ENCODE data around the gene ZFTA.

Gene ZFTA

DNA sequence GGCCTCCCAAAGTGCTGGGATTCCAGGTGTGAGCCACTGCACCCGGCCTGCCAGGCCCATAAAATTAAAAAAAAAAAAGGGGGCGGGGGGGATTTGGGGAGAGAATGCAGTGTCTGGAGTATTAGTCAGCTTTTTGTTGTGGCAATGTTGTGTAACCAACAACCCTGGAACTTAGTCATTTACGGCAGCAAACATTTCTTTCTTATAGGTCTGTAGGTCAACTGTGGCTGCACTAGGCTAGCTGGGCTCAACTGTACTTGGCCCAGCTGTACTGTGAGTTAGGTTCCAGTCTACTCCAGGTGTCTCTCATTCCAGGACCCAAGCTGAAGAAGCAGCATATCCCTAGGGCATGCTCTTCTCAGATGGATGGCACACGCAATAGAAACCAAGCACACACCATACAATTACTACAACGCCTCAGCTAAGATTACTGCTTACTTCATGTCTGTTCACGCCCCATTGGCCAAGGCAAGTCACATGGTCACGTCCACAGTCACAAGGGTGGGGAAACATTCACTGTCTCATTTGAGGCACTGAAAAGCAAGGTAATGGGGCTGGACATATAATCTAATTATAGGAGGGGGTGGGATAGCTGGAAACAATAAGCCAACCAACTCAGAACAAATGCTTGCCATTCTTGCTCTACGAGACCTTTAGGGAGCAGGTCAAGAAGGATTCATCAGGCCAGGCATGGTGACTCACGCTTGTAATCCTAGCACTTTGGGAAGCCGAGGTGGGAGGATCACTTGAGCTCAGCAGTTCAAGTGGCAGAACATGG lies 34.3 kb upstream of the ZFTA start:
- peak; percentile 79 for DNase-seq (ENCODE audit: low read depth)
- no peak overlapping the region for H3K4me3 ChIP-seq (ENCODE audit: low read depth, low read length)
- TF ChIP-seq, protein P1, sequence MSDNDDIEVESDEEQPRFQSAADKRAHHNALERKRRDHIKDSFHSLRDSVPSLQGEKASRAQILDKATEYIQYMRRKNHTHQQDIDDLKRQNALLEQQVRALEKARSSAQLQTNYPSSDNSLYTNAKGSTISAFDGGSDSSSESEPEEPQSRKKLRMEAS (IDR thresholded peaks at IDR 0.05; ENCODE audit: low read depth, low read length) = peak; percentile 87
- no peak for TF ChIP-seq MYC (IDR thresholded peaks at IDR 0.05; ENCODE audit: low read depth, low read length)

DNA sequence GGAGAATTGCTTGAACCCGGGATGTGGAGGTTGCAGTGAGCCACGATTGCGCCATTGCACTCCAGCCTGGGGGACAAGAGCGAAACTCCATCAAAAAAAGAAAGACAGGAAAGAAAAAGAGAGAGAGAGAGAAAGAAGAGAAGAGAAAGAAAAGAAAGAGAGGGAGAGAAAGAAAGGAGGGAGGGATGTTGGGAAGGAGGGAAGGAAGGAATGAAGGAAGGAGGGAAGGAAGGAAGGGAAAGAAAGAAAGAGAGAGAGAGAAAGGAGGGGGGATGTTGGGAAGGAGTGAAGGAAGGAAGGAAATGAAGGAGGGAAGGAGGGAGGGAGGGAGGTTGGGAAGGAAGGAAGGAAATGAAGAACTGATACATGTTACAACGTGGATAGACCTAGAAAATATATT lies 32.3 kb upstream of the ZFTA start:
- no peak overlapping the region for H3K4me3 ChIP-seq (ENCODE audit: low read depth, low read length)
- TF ChIP-seq POLR2A (IDR thresholded peaks at IDR 0.05; ENCODE audit: extremely low read depth, insufficient read length) (no peak), MYC (IDR thresholded peaks at IDR 0.05; ENCODE audit: low read depth, low read length) (no peak)
- TF ChIP-seq, protein P2, sequence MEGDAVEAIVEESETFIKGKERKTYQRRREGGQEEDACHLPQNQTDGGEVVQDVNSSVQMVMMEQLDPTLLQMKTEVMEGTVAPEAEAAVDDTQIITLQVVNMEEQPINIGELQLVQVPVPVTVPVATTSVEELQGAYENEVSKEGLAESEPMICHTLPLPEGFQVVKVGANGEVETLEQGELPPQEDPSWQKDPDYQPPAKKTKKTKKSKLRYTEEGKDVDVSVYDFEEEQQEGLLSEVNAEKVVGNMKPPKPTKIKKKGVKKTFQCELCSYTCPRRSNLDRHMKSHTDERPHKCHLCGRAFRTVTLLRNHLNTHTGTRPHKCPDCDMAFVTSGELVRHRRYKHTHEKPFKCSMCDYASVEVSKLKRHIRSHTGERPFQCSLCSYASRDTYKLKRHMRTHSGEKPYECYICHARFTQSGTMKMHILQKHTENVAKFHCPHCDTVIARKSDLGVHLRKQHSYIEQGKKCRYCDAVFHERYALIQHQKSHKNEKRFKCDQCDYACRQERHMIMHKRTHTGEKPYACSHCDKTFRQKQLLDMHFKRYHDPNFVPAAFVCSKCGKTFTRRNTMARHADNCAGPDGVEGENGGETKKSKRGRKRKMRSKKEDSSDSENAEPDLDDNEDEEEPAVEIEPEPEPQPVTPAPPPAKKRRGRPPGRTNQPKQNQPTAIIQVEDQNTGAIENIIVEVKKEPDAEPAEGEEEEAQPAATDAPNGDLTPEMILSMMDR (IDR thresholded peaks at IDR 0.05; ENCODE audit: low read depth, low read length) = no peak
- TF ChIP-seq, protein P1 (IDR thresholded peaks at IDR 0.05; ENCODE audit: low read depth, low read length) = no peak
- no peak for DNase-seq (ENCODE audit: low read depth)

DNA sequence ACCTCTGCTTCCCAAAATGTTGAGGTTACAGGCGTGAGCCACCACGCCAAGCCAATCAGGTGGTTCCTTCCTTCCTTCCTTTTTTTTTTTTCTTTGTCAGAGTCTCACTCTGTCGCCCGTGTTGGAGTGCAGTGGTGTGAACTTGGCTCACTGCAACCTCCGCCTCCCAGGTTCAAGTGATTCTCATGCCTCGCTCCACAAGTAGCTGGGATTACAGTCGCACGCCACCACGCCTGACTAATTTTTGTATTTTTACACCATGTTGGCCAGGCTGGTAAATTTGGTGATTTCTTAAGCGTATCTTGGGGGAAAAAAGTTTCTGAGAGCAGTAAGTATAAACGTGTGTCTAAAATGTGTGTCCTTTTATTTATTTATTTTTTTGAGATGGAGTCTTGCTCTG lies 26.5 kb upstream of the ZFTA start:
- H3K4me3 ChIP-seq (ENCODE audit: low read depth, low read length) = no peak overlapping the region
- TF ChIP-seq, protein P2 (IDR thresholded peaks at IDR 0.05; ENCODE audit: low read depth, low read length) = no peak
- TF ChIP-seq, protein P1 (IDR thresholded peaks at IDR 0.05; ENCODE audit: low read depth, low read length) = no peak
- TF ChIP-seq MYC (IDR thresholded peaks at IDR 0.05; ENCODE audit: low read depth, low read length) (no peak), POLR2A (IDR thresholded peaks at IDR 0.05; ENCODE audit: extremely low read depth, insufficient read length) (no peak)
- no peak for DNase-seq (ENCODE audit: low read depth)

DNA sequence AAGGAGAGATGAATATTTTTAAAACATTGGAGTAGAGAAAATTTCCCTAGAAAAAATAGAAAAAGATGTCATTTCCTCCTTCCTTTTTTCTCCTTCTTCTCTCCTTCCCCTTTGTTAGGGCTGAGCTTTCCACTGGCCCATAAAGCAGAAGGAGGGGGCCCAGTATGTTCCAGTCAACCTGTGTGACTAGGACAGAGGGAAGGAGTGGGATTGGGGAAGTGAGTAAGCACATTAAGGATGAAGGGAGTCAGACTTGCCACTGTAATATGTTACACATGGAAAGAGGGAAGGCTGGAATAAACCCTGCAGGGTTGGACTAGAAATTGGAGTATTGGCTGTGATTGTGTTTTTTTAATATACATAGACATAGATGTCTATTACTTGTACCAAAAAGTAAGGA lies 24.6 kb upstream of the ZFTA start:
- TF ChIP-seq, protein P2 (IDR thresholded peaks at IDR 0.05; ENCODE audit: low read depth, low read length) = no peak
- TF ChIP-seq, protein P1 (IDR thresholded peaks at IDR 0.05; ENCODE audit: low read depth, low read length) = no peak
- TF ChIP-seq MYC (IDR thresholded peaks at IDR 0.05; ENCODE audit: low read depth, low read length) (no peak), POLR2A (IDR thresholded peaks at IDR 0.05; ENCODE audit: extremely low read depth, insufficient read length) (no peak)
- no peak for DNase-seq (ENCODE audit: low read depth)
- H3K4me3 ChIP-seq (ENCODE audit: low read depth, low read length) = no peak overlapping the region

DNA sequence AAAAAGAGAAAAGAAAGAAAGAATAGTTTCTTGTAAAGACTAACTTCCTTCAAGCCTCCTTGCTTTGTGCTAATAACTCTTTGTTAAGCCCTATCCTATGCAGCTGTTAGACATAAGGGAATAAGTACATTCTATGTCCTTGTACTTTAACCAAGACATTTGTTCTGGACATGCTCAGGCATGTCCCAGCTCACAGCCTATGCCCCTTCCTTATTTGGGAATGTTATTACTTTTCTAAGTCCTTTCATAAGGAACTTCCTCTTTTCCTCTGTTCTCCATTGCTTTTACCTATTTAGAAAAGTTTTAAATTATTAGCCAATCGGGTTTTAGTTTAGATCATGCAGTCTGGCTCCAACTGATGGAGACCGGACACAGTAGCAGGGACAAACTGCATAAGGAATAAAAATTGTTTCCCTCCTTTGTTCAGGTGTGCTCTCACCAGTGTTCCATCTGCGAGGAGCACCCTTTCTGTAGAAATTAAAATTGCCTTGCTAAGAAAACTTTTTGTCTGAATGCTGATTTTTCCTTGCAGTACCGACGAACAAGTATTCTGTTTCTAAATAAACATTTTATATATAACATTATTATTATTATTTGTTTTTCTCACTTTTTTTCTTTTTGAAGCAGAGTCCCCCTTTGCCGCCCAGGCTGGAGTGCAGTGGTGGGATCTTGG lies 23.1 kb upstream of the ZFTA start:
- H3K4me3 ChIP-seq (ENCODE audit: low read depth, low read length) = no peak overlapping the region
- no peak for DNase-seq (ENCODE audit: low read depth)
- TF ChIP-seq, protein P1 (IDR thresholded peaks at IDR 0.05; ENCODE audit: low read depth, low read length) = no peak
- TF ChIP-seq, protein P2 (IDR thresholded peaks at IDR 0.05; ENCODE audit: low read depth, low read length) = no peak
- TF ChIP-seq MYC (IDR thresholded peaks at IDR 0.05; ENCODE audit: low read depth, low read length) (no peak), POLR2A (IDR thresholded peaks at IDR 0.05; ENCODE audit: extremely low read depth, insufficient read length) (no peak)

DNA sequence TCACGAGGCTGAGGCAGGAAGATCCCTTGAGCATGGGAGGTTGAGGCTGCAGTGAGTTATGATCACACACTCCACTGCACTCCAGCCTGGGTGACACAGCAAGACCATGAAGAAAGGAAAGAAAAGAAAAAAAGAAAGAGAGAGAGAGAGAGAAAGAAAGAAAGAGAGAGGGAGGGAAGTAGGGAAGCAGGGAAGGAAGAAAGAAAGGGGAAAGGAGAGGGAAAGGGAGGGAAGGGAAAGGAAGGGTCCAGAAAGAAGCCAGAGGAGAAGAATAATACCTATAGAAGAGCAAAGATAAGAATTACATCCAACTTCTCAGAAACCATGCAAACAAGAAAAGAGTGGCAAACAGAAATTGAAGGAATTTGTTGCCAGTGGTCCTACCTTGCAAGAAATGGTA lies 17.2 kb upstream of the ZFTA start:
- TF ChIP-seq, protein P1 (IDR thresholded peaks at IDR 0.05; ENCODE audit: low read depth, low read length) = no peak
- no peak for TF ChIP-seq POLR2A (IDR thresholded peaks at IDR 0.05; ENCODE audit: extremely low read depth, insufficient read length)
- TF ChIP-seq, protein P2 (IDR thresholded peaks at IDR 0.05; ENCODE audit: low read depth, low read length) = no peak
- no peak for TF ChIP-seq MYC (IDR thresholded peaks at IDR 0.05; ENCODE audit: low read depth, low read length)
- DNase-seq (ENCODE audit: low read depth) = no peak
- H3K4me3 ChIP-seq (ENCODE audit: low read depth, low read length) = no peak overlapping the region

All from NB4 (cell line).